GM12878 (cell line): ENCODE results near the gene ZNF761. TPM values are rescaled to one million over a fixed set of nuclear protein-coding genes. Genes with fewer than 3 reads are reported as not detected.
"Not testable (repeated sequence)": the region's sequence is repeated elsewhere in the genome, so short reads cannot be mapped to it uniquely, and the experiment has no call there.

ENCODE experiments used
- ATAC-seq: fragments of 200-7000 bp; cut with Tn5 transposase; 3 replicates; pipeline ENCODE4 v1.9.1; 2020; ENCODE audit warnings: mild to moderate bottlenecking, moderate library complexity
- BruUV-seq: library from RNA; stranded (reverse); fragments of 400-500 nt; replicated peaks from 2 replicates; lab custom pipeline; 2021; lab: Mats Ljungman, UMichigan
- CTCF ChIA-PET: fragments of 300-600 bp; sonication (Branson Sonifier 250); formaldehyde crosslinking; extraction: SDS; loops from one replicate; lab custom pipeline; 2021; ENCODE audit warnings: inconsistent platforms; lab: Yijun Ruan, JAX
- POLR2A ChIA-PET: fragments of 350-600 bp; formaldehyde crosslinking; extraction: SDS; loops from one replicate; lab custom pipeline; 2021; ENCODE audit warnings: inconsistent platforms; lab: Charles Lee
- RAD21 ChIA-PET: fragments of 300-600 bp; sonication (Branson Sonifier 250); formaldehyde crosslinking; loops from one replicate; lab custom pipeline; 2023; ENCODE audit warnings: antibody characterized with exemption; ENCODE audit not compliant: unreplicated experiment; lab: Charles Lee
- SMC1A ChIA-PET: fragments of 300-600 bp; sonication (Branson Sonifier 250); formaldehyde crosslinking; loops from one replicate; lab custom pipeline; 2023; ENCODE audit not compliant: unreplicated experiment, uncharacterized antibody; lab: Charles Lee
- DNase-seq: peaks from one replicate; pipeline ENCODE4 v3.0.0-alpha.2; 2011; ENCODE audit warnings: low read depth, low spot score
- FAIRE-seq: peaks from 3 replicates; lab custom pipeline; 2011; peaks lifted over from hg19 to GRCh38; lab: Jason Lieb, UNC
- H2AFZ ChIP-seq: 2 replicates; pipeline ENCODE4 v1.6.0; 2011; ENCODE audit warnings: low read depth, low read length, control low read depth; ENCODE audit not compliant: control insufficient read depth
- H3K27ac ChIP-seq: 2 replicates; pipeline ENCODE4 v1.5.1; 2011; ENCODE audit warnings: control low read depth; ENCODE audit not compliant: control insufficient read depth, insufficient read depth
- H3K27me3 ChIP-seq, 2 experiments: replicated peaks in 1 of 2; 2 replicates each; pipeline versions ENCODE4 v1.6.0 to v1.6.1; 2011; ENCODE audit warnings: low read length in 1 of 2; ENCODE audit not compliant: control insufficient read depth in 2 of 2, insufficient read depth in 2 of 2
- H3K36me3 ChIP-seq, 2 experiments: 2 replicates each; pipeline ENCODE4 v1.5.1; 2011; ENCODE audit warnings: low read length in 1 of 2; ENCODE audit not compliant: control insufficient read depth in 2 of 2, insufficient read depth in 2 of 2
- H3K4me1 ChIP-seq: 2 replicates; pipeline ENCODE4 v1.6.1; 2011; ENCODE audit warnings: mild to moderate bottlenecking, low read length, moderate library complexity, mixed read lengths; ENCODE audit not compliant: control insufficient read depth, insufficient read depth
- H3K4me2 ChIP-seq: 2 replicates; pipeline ENCODE4 v1.6.0; 2011; ENCODE audit warnings: control low read depth; ENCODE audit not compliant: control insufficient read depth, insufficient read depth
- H3K4me3 ChIP-seq: fragments of 200-600 bp; sonication (generic); 2 replicates; pipeline ENCODE4 v1.5.1; 2016
- H3K79me2 ChIP-seq: 2 replicates; pipeline ENCODE4 v1.6.0; 2011; ENCODE audit warnings: low read length; ENCODE audit not compliant: control insufficient read depth, insufficient read depth
- H3K9ac ChIP-seq: 2 replicates; pipeline ENCODE4 v1.8.0; 2011; ENCODE audit warnings: low read length, control low read depth, mixed read lengths; ENCODE audit not compliant: control insufficient read depth, insufficient read depth
- H3K9me3 ChIP-seq: replicated peaks from 3 replicates; pipeline ENCODE4 v1.5.1; 2011; ENCODE audit warnings: mild to moderate bottlenecking, low read length; ENCODE audit not compliant: control insufficient read depth, insufficient read depth
- H4K20me1 ChIP-seq: 2 replicates; pipeline ENCODE4 v1.6.0; 2011; ENCODE audit not compliant: control insufficient read depth, insufficient read depth
- WGBS: methylation state at CpG from one replicate; pipeline ENCODE4 v1.1.6; 2016; ENCODE audit warnings: low lambda C conversion rate; ENCODE audit not compliant: insufficient replicate concordance, insufficient coverage; ENCODE audit errors: missing lambda C conversion rate; 5-methylcytosine and 5-hydroxymethylcytosine counted together
- in situ Hi-C: fragments of 300-500 bp; cut with MboI; formaldehyde crosslinking; loops from 9 replicates; pipeline ENCODE4 v1.14.3; 2018; ENCODE audit warnings: mixed read lengths
- intact Hi-C: fragments of 100-400 bp; cut with micrococcal nuclease; formaldehyde crosslinking; loops from one replicate; pipeline ENCODE4 v1.14.2; 2022; ENCODE audit not compliant: unreplicated experiment
- polyA plus RNA-seq, 11 experiments: library from polyadenylated mRNA; depleted of rRNA in 4 of 11; unstranded in 6 of 11; stranded (reverse) in 5 of 11; fragments of >200 nt; fragmentation: Nextera tagmentation in 4 of 11; fragmentation: Illumina TruSeq in 1 of 11; extraction: Ambion mirVana in 4 of 11; extraction: Trizol in 1 of 11; gene quantifications; 1 replicate in 1 of 11; 2 replicates in 10 of 11; pipeline versions ENCODE4 v1.2.1 to v1.2.3, GENCODE V29; 2011 to 2016; ENCODE audit warnings: inconsistent platforms in 2 of 11, missing spikeins in 2 of 11, low read depth in 1 of 11
- total RNA-seq, 4 experiments: library from RNA; depleted of rRNA in 3 of 4; stranded (reverse); fragments of >200 nt in 3 of 4; fragmentation: Illumina TruSeq in 1 of 4; extraction: Trizol in 1 of 4; gene quantifications; 2 replicates each; pipeline versions ENCODE4 v1.2.1 to v1.2.3, GENCODE V29; 2013 to 2021

ZNF761 gene
- total and polyA plus RNA-seq, 10 of the 15 experiments (the other 5 are each of a cell fraction or from before 2014, with no cell fraction given), result 7.9 to 22.7 (median 10.6) TPM

DNA sequence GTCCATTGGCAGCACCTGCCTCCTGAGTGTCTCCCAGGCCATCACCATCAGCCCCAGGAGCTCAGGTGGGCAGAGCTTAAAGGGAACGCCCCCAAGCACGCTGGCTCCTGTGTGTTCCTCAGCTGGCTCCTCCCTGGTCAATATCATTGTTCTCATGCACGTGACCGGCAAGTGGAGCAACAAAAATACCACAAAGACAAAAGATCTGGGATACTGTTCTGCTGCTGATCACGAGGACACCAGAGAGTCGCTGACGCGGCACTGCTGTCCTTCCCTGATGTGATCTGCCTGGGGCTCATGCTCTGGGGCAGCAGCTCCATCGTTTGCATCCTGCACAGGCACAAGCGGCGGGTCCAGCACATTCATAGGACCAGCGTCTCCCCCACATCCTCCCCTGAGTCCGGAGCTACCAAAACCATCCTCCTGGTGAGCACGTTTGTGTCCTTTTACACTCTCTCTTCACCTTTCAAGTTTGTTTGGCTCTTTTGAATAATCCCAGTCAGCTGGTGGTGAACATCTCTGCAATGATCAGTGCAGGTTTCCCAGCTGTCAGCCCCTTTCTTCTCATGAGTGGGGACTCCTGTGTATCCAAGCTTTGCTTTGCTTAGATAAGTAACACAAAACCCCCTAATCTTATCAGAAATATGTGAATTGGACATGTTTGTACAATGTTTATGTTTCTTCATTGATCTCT, 72.0 kb downstream of the ZNF761 start:
- FAIRE-seq, H3K79me2 ChIP-seq, H3K27me3 ChIP-seq, BruUV-seq, DNase-seq, intact Hi-C loops, H2AFZ ChIP-seq, H3K27ac ChIP-seq, in situ Hi-C loops, H3K9me3 ChIP-seq, H3K4me1 ChIP-seq, POLR2A ChIA-PET, H3K9ac ChIP-seq, H3K4me2 ChIP-seq, RAD21 ChIA-PET, SMC1A ChIA-PET, H4K20me1 ChIP-seq, CTCF ChIA-PET, H3K4me3 ChIP-seq, H3K36me3 ChIP-seq, ATAC-seq: not testable (repeated sequence)
- no CpG with 5 or more reads among the region's 14 CpGs for WGBS

DNA sequence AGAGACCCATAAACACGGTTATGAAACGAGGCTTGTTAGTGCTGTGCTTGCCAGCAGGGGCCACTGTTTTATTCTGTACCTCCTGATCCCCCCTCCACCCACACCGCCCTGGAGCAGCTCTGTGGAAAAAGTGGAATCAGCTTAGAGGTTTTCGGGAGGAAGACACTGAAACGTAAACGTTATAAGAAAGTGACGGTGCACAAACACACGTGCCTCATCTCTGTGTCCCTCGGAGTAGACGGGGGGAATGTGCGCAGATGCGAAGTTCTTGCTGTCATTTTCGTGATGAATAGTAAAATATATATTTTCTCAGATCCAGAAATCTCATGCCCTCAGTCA, 72.5 kb downstream of the ZNF761 start:
- H3K36me3 ChIP-seq, H3K9me3 ChIP-seq, CTCF ChIA-PET, SMC1A ChIA-PET, H3K4me1 ChIP-seq, H2AFZ ChIP-seq, H3K27ac ChIP-seq, H3K4me3 ChIP-seq, ATAC-seq, POLR2A ChIA-PET, H3K9ac ChIP-seq, intact Hi-C loops, H4K20me1 ChIP-seq, H3K4me2 ChIP-seq, H3K27me3 ChIP-seq, RAD21 ChIA-PET, H3K79me2 ChIP-seq, FAIRE-seq, DNase-seq, BruUV-seq, in situ Hi-C loops: not testable (repeated sequence)
- WGBS, result 50% methylated on average over 13 of the region's 13 CpGs
